Caco-2 (cell line): ENCODE data around the gene KRT3. TPM values are rescaled to one million over a fixed set of nuclear protein-coding genes. Genes with fewer than 3 reads are reported as not detected.

Source experiments
- BruUV-seq: library from RNA; stranded (reverse); fragments of 400-500 nt; replicated peaks from 2 replicates; lab custom pipeline; 2021; lab: Mats Ljungman, UMichigan
- CTCF ChIA-PET: fragments of 300-600 bp; sonication (Branson Sonifier 250); formaldehyde crosslinking; loops from one replicate; lab custom pipeline; 2022; ENCODE audit warnings: antibody characterized with exemption; lab: Charles Lee
- POLR2A ChIA-PET: fragments of 300-600 bp; sonication (Branson Sonifier 250); formaldehyde crosslinking; loops from one replicate; lab custom pipeline; 2022; ENCODE audit warnings: antibody characterized with exemption; lab: Charles Lee
- DNase-seq, 2 experiments: peaks; one replicate each; pipeline versions ENCODE4 v3.0.0 to v3.0.0-alpha.2; 2020 to 2022
- H3K27me3 ChIP-seq: replicated peaks from 2 replicates; pipeline ENCODE4 v1.6.0; 2011; ENCODE audit warnings: low read length; ENCODE audit not compliant: control insufficient read depth, insufficient read depth
- H3K36me3 ChIP-seq: 2 replicates; pipeline ENCODE4 v1.5.1; 2011; ENCODE audit warnings: low read length; ENCODE audit not compliant: control insufficient read depth, insufficient read depth
- H3K4me1 ChIP-seq: fragments of 250-450 bp; sonication (Bioruptor Pico); 2 replicates; pipeline ENCODE4 v1.5.1; 2020; ENCODE audit warnings: mild to moderate bottlenecking
- H3K4me3 ChIP-seq: 2 replicates; pipeline ENCODE4 v1.5.1; 2011; ENCODE audit warnings: low read depth, mild to moderate bottlenecking, control low read depth, low read length
- H3K9me3 ChIP-seq: fragments of 250-450 bp; sonication (Bioruptor Pico); 2 replicates; pipeline ENCODE4 v1.5.1; 2020; ENCODE audit warnings: mild to moderate bottlenecking, moderate library complexity
- H3K27ac Mint-ChIP-seq: one replicate; pipeline ENCODE4 v1.8.0; 2022; ENCODE audit warnings: mixed read lengths; ENCODE audit not compliant: unreplicated experiment
- H3K27me3 Mint-ChIP-seq: one replicate; pipeline ENCODE4 v1.8.0; 2022; ENCODE audit warnings: mixed read lengths; ENCODE audit not compliant: insufficient read depth, unreplicated experiment
- H3K36me3 Mint-ChIP-seq: one replicate; pipeline ENCODE4 v1.8.0; 2022; ENCODE audit warnings: mild to moderate bottlenecking, mixed read lengths; ENCODE audit not compliant: insufficient read depth, unreplicated experiment
- H3K4me1 Mint-ChIP-seq: one replicate; pipeline ENCODE4 v1.8.0; 2022; ENCODE audit warnings: low read depth, mixed read lengths; ENCODE audit not compliant: unreplicated experiment
- H3K4me3 Mint-ChIP-seq: one replicate; pipeline ENCODE4 v1.8.0; 2022; ENCODE audit warnings: mild to moderate bottlenecking, moderate library complexity, mixed read lengths; ENCODE audit not compliant: unreplicated experiment
- H3K9me3 Mint-ChIP-seq: one replicate; pipeline ENCODE4 v1.8.0; 2022; ENCODE audit warnings: mixed read lengths; ENCODE audit not compliant: unreplicated experiment
- CTCF ChIP-seq, 2 experiments: fragments of 200-600 bp in 1 of 2; IDR thresholded peaks; 1 replicate in 1 of 2; 2 replicates in 1 of 2; pipeline versions ENCODE4 v1.5.1 to v1.8.0; 2011 to 2022; ENCODE audit warnings: antibody characterized with exemption in 1 of 2, control low read depth in 1 of 2, inconsistent platforms in 1 of 2, low read depth in 1 of 2, low read length in 1 of 2, mild to moderate bottlenecking in 1 of 2, moderate library complexity in 1 of 2; ENCODE audit not compliant: insufficient read depth in 1 of 2, severe bottlenecking in 1 of 2, unreplicated experiment in 1 of 2
- intact Hi-C: fragments of 100-400 bp; cut with micrococcal nuclease; formaldehyde crosslinking; loops from one replicate; pipeline ENCODE4 v1.10.0; 2022; ENCODE audit not compliant: unreplicated experiment
- total RNA-seq: library from RNA; stranded (reverse); gene quantifications from 2 replicates; pipeline ENCODE4 v1.2.3, GENCODE V29; 2022

The KRT3 gene
- total RNA-seq, 1 experiment from 2014 or later = not detected

GRCh38 chr12:52829986-52830770 lies 34.3 kb upstream of the KRT3 start:
- CTCF ChIA-PET = no interaction called here
- H3K4me3 Mint-ChIP-seq = no peak overlapping the region
- no TSS peak for BruUV-seq
- intact Hi-C loops = no loop called here
- no peaks in the 10 kb centered on the region for H3K27me3 Mint-ChIP-seq
- H3K27ac Mint-ChIP-seq = no peak overlapping the region
- no peaks in the 10 kb centered on the region for H3K27me3 ChIP-seq
- peaks cover 39% of the 10 kb centered on the region for H3K4me1 ChIP-seq
- TF ChIP-seq CTCF (IDR thresholded peaks at IDR 0.05; ENCODE audit: insufficient read depth in 1 of 2, low read depth in 1 of 2, low read length in 1 of 2, severe bottlenecking in 1 of 2, unreplicated experiment in 1 of 2) = no peak
- no peaks in the 10 kb centered on the region for H3K9me3 Mint-ChIP-seq
- H3K4me1 Mint-ChIP-seq = peaks cover 28% of the 10 kb centered on the region
- POLR2A ChIA-PET = no interaction called here
- H3K4me3 ChIP-seq = no peak overlapping the region
- no peaks in the 10 kb centered on the region for H3K36me3 ChIP-seq
- DNase-seq = no peak
- no peaks in the 10 kb centered on the region for H3K9me3 ChIP-seq
- H3K36me3 Mint-ChIP-seq = no peaks in the 10 kb centered on the region

GRCh38 chr12:52828591-52829021 lies 32.7 kb upstream of the KRT3 start:
- Mint-ChIP-seq H3K27ac (no peak overlapping the region), H3K36me3 (no peaks in the 10 kb centered on the region), H3K27me3 (no peaks in the 10 kb centered on the region), H3K4me1 (peaks cover 28% of the 10 kb centered on the region), H3K9me3 (no peaks in the 10 kb centered on the region), H3K4me3 (no peak overlapping the region)
- Histone ChIP-seq H3K36me3 (no peaks in the 10 kb centered on the region), H3K4me3 (no peak overlapping the region), H3K27me3 (no peaks in the 10 kb centered on the region), H3K9me3 (no peaks in the 10 kb centered on the region), H3K4me1 (peaks cover 39% of the 10 kb centered on the region)
- BruUV-seq = no TSS peak
- ChIA-PET POLR2A (no interaction called here), CTCF (no interaction called here)
- intact Hi-C loops = no loop called here
- no peak for TF ChIP-seq CTCF (IDR thresholded peaks at IDR 0.05; ENCODE audit: insufficient read depth in 1 of 2, low read depth in 1 of 2, low read length in 1 of 2, severe bottlenecking in 1 of 2, unreplicated experiment in 1 of 2)
- no peak for DNase-seq

- Histone ChIP-seq H3K27me3 (no peaks in the 10 kb centered on the region), H3K36me3 (no peaks in the 10 kb centered on the region), H3K4me1 (peaks cover 36% of the 10 kb centered on the region), H3K4me3 (no peak overlapping the region), H3K9me3 (no peaks in the 10 kb centered on the region)
- DNase-seq = no peak
- Mint-ChIP-seq H3K4me3 (no peak overlapping the region), H3K36me3 (no peaks in the 10 kb centered on the region), H3K4me1 (peaks cover 27% of the 10 kb centered on the region), H3K27me3 (no peaks in the 10 kb centered on the region), H3K27ac (no peak overlapping the region), H3K9me3 (no peaks in the 10 kb centered on the region)
- BruUV-seq = no TSS peak
- ChIA-PET CTCF (no interaction called here), POLR2A (no interaction called here)
- intact Hi-C loops = no loop called here
- no peak for TF ChIP-seq CTCF (IDR thresholded peaks at IDR 0.05; ENCODE audit: insufficient read depth in 1 of 2, low read depth in 1 of 2, low read length in 1 of 2, severe bottlenecking in 1 of 2, unreplicated experiment in 1 of 2)
Measured at GRCh38 chr12:52828156-52828555, 32.2 kb upstream of the KRT3 start.
